ENCODE data around the gene RBM5.
A peak's percentile ranks its signal among the peaks of the same experiment; 100 is the strongest.

RBM5 gene

DNA sequence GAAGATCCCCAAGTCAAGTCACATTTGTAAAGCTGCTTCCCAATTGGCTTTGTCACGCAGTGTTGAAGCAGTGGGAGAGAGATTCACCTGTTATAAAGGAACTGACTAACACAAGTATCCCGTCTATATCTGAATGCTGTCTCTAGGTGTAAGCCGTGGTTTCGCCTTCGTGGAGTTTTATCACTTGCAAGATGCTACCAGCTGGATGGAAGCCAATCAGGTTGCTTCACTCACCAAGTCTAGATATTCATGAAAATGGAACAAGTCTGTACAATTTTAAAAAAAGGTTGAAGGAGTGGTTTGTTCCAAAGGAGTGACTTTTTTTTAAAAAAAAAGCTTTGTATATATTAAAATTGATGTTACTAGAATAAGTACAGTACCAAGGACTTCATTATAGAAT, 11.7 kb downstream of the RBM5 start (continued):
- TF ChIP-seq ZNF404 (tag by site-specific recombination; IDR thresholded peaks at IDR 0.05): no peak
- TF ChIP-seq ZBTB20 (tag by site-specific recombination; IDR thresholded peaks at IDR 0.05): no peak
- TF ChIP-seq, protein P1, sequence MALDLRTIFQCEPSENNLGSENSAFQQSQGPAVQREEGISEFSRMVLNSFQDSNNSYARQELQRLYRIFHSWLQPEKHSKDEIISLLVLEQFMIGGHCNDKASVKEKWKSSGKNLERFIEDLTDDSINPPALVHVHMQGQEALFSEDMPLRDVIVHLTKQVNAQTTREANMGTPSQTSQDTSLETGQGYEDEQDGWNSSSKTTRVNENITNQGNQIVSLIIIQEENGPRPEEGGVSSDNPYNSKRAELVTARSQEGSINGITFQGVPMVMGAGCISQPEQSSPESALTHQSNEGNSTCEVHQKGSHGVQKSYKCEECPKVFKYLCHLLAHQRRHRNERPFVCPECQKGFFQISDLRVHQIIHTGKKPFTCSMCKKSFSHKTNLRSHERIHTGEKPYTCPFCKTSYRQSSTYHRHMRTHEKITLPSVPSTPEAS (tag by site-specific recombination; IDR thresholded peaks at IDR 0.05): no peak
- TF ChIP-seq, protein P2, sequence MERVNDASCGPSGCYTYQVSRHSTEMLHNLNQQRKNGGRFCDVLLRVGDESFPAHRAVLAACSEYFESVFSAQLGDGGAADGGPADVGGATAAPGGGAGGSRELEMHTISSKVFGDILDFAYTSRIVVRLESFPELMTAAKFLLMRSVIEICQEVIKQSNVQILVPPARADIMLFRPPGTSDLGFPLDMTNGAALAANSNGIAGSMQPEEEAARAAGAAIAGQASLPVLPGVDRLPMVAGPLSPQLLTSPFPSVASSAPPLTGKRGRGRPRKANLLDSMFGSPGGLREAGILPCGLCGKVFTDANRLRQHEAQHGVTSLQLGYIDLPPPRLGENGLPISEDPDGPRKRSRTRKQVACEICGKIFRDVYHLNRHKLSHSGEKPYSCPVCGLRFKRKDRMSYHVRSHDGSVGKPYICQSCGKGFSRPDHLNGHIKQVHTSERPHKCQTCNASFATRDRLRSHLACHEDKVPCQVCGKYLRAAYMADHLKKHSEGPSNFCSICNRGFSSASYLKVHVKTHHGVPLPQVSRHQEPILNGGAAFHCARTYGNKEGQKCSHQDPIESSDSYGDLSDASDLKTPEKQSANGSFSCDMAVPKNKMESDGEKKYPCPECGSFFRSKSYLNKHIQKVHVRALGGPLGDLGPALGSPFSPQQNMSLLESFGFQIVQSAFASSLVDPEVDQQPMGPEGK (tag by site-specific recombination; IDR thresholded peaks at IDR 0.05): no peak
- TF ChIP-seq ZNF132 (tag by site-specific recombination; IDR thresholded peaks at IDR 0.05; ENCODE audit: borderline replicate concordance): no peak
- TF ChIP-seq, protein P3, sequence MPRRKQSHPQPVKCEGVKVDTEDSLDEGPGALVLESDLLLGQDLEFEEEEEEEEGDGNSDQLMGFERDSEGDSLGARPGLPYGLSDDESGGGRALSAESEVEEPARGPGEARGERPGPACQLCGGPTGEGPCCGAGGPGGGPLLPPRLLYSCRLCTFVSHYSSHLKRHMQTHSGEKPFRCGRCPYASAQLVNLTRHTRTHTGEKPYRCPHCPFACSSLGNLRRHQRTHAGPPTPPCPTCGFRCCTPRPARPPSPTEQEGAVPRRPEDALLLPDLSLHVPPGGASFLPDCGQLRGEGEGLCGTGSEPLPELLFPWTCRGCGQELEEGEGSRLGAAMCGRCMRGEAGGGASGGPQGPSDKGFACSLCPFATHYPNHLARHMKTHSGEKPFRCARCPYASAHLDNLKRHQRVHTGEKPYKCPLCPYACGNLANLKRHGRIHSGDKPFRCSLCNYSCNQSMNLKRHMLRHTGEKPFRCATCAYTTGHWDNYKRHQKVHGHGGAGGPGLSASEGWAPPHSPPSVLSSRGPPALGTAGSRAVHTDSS (tag by site-specific recombination; IDR thresholded peaks at IDR 0.05): no peak

DNA sequence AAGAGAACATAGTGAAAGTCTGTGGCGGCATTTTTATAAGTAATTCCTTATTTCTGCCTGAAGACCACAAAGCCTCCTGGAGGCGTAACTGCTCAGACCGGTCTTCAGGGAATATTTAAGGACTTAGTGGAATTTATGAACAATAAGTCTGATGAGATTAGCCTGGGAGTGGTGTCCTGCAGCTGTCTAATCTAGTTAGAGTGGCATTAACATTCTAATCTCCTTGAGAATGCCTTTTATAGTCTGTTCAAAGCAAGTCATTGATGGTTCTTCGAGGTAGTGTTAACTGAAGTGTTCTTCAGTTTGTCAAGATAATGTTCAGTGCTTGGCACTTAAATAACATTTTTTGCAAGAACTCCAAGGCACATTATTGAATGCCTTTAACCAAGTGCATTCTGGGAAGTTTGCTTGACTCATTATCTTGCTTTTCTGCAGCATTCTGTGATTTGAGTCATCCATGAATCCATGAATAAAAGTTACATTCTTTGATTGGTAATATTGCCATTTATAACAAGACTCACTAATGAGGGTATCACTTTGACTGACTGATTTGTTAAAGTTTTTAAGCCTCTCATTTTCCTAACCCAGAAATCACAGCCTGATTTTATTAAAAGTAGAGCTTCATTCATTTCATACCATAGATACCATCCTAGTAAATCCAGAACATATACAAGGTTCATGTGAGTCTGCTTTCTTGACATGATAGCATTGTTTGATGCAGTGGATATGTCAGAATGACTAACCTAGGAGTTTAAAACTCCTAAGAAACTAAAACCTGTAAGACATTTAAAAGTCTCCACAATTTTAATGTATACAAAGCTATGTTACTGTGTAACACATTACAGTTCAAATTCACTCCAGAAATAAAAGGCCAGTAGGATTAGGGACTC, 12.5 kb downstream of the RBM5 start:
- Histone ChIP-seq H3K4me1 (ENCODE audit: control insufficient read depth, insufficient read depth, low read length) (no peaks in the 10 kb centered on the region), H3K36me3 (ENCODE audit: control insufficient read depth in 2 of 2, insufficient read depth in 1 of 2, low read length in 2 of 2) (peaks cover 77 to 97% of the 10 kb centered on the region in 2 experiments), H3K9me3 (ENCODE audit: control insufficient read depth, insufficient read depth, low read depth, low read length) (no peaks in the 10 kb centered on the region), H3K4me3 (ENCODE audit: low read depth, low read length) (no peak overlapping the region), H3K27ac (ENCODE audit: extremely low read depth, low read depth, low read length) (0 out of 2 replicates have a peak overlapping the region, but pooled peaks have one; percentile 4)
- CTCF ChIA-PET: interaction anchor here (0.6 to 0.8 kb wide), 2 partner anchors 20 to 201 kb away, joined by 3 read pairs; no protein-coding TSS in a partner anchor
- POLR2A ChIA-PET: no interaction called here
- TF ChIP-seq, protein P4, sequence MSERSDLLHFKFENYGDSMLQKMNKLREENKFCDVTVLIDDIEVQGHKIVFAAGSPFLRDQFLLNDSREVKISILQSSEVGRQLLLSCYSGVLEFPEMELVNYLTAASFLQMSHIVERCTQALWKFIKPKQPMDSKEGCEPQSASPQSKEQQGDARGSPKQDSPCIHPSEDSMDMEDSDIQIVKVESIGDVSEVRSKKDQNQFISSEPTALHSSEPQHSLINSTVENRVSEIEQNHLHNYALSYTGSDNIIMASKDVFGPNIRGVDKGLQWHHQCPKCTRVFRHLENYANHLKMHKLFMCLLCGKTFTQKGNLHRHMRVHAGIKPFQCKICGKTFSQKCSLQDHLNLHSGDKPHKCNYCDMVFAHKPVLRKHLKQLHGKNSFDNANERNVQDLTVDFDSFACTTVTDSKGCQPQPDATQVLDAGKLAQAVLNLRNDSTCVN (tag by site-specific recombination; optimal IDR thresholded peaks at IDR 0.05): no peak
- TF ChIP-seq, protein P5, sequence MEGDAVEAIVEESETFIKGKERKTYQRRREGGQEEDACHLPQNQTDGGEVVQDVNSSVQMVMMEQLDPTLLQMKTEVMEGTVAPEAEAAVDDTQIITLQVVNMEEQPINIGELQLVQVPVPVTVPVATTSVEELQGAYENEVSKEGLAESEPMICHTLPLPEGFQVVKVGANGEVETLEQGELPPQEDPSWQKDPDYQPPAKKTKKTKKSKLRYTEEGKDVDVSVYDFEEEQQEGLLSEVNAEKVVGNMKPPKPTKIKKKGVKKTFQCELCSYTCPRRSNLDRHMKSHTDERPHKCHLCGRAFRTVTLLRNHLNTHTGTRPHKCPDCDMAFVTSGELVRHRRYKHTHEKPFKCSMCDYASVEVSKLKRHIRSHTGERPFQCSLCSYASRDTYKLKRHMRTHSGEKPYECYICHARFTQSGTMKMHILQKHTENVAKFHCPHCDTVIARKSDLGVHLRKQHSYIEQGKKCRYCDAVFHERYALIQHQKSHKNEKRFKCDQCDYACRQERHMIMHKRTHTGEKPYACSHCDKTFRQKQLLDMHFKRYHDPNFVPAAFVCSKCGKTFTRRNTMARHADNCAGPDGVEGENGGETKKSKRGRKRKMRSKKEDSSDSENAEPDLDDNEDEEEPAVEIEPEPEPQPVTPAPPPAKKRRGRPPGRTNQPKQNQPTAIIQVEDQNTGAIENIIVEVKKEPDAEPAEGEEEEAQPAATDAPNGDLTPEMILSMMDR (tag by site-specific recombination; IDR thresholded peaks at IDR 0.05): no peak
- no peak for TF ChIP-seq ZNF768 (tag by site-specific recombination; IDR thresholded peaks at IDR 0.05)

DNA sequence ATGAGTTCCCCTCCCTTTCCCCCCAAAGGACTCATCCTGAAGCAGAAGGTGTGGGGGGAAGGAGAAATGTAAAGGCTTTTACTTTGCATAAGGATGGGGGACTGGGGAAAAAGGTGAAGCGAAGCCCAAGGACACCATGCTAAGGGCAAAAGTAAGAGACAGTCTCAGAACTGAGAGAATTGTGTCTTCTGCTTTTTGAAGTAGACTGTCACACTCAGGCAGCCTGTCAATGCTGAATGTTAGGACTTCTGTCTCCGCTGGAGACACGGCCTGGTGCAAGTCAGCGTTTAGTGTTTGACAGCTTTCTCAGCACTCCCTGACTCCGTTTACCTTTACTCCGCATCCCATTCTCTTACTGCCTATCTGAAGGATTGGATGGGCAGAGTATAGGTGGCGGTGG, 13.8 kb downstream of the RBM5 start:
- Histone ChIP-seq H3K4me3 (ENCODE audit: low read depth, low read length) (no peak overlapping the region), H3K9me3 (ENCODE audit: control insufficient read depth, insufficient read depth, low read depth, low read length) (no peaks in the 10 kb centered on the region), H3K27ac (ENCODE audit: extremely low read depth, low read depth, low read length) (0 out of 2 replicates have a peak overlapping the region, but pooled peaks have one; percentile 9), H3K4me1 (ENCODE audit: control insufficient read depth, insufficient read depth, low read length) (no peaks in the 10 kb centered on the region), H3K36me3 (ENCODE audit: control insufficient read depth in 2 of 2, insufficient read depth in 1 of 2, low read length in 2 of 2) (peaks cover 75 to 97% of the 10 kb centered on the region in 2 experiments)
- CTCF ChIA-PET: interaction anchor here (0.6 kb wide), 1 partner anchor 19 kb away, joined by 4 read pairs; no protein-coding TSS in a partner anchor
- POLR2A ChIA-PET: interaction anchor here (0.6 kb wide), 1 partner anchor 173 kb away, joined by 3 read pairs; the partner anchor contains the start of gene MON1A
- no peak for TF ChIP-seq ZNF555 (tag by site-specific recombination; conservative IDR thresholded peaks at IDR 0.05)

Measured in HEK293 (cell line).